ENCODE data around the gene CACNB2.
A peak's percentile ranks its signal among the peaks of the same experiment; 100 is the strongest.

GRCh38 chr10:18261768-18262231 lies 121.6 kb downstream of the CACNB2 start:
- TF ChIP-seq REST (IDR thresholded peaks at IDR 0.05) (no peak), ATF3 (IDR thresholded peaks at IDR 0.05) (no peak), CTCF (IDR thresholded peaks at IDR 0.05; ENCODE audit: low read depth, low read length, missing input control) (no peak), JUND (IDR thresholded peaks at IDR 0.05) (no peak), HNF4A (conservative IDR thresholded peaks at IDR 0.05) (peak; percentile 17 to 34), TAF1 (conservative IDR thresholded peaks at IDR 0.05) (no peak), EGR1 (IDR thresholded peaks at IDR 0.05; ENCODE audit: low read depth in 2 of 2) (no peak), RAD21 (IDR thresholded peaks at IDR 0.05) (peak in 1 of 2 donors; percentile 24), HNF4G (IDR thresholded peaks at IDR 0.05) (no peak)

All from liver (tissue), 3 donors.